ENCODE data around the gene KIRREL3.

DNA sequence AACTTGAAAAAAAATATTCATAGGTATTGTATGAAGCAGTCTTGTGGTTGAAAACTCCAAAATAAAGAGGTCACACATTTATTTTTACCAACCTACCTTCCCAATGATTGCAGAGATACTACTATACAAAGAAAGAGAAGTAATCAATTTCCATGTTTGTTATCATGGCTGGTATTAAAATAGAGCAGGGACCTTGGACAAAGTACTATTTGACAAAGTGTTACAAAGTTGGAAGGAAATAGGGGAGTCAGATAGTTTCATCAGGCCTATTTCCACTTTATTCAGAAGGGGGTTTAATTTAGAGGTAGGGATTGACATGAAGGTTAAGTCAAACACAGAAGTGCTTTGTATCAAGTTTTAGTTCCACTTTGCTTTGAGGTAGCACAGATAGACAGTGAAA is 34.4 kb upstream of the KIRREL3 start:
- TF ChIP-seq CTCF (conservative IDR thresholded peaks at IDR 0.05; ENCODE audit: low read depth, low read length) (no peak), EZH2 (IDR thresholded peaks at IDR 0.05; ENCODE audit: low read length, unreplicated experiment) (no peak), EZH2phosphoT487 (IDR thresholded peaks at IDR 0.05; ENCODE audit: borderline replicate concordance, low read length) (no peak)

Measured in PC-3 (cell line).